ENCODE data around the gene URB1. TPM values are rescaled to one million over a fixed set of nuclear protein-coding genes. Genes with fewer than 3 reads are reported as not detected.

The URB1 gene
- total and polyA plus RNA-seq, 9 of the 15 experiments (the other 6 are each of a cell fraction or from before 2014, with no cell fraction given), result 0.97 to 53.6 (median 21.5) TPM

- H3K27me3 ChIP-seq (ENCODE audit: control insufficient read depth in 2 of 2, insufficient read depth in 2 of 2, low read length in 2 of 2), result no peaks in the 10 kb centered on the region
- no TSS peak for BruUV-seq (replicated peaks)
- no peak overlapping the region for H3K4me3 ChIP-seq
- no peaks in the 10 kb centered on the region for H3K9me3 ChIP-seq (replicated peaks; ENCODE audit: control insufficient read depth, insufficient read depth, low read depth, low read length)
- WGBS (ENCODE audit: insufficient coverage, low coverage, missing lambda C conversion rate), result 88% methylated on average over 1 of the region's 1 CpG
- H3K36me3 ChIP-seq (ENCODE audit: control insufficient read depth, insufficient read depth, low read length), result peaks cover 99% of the 10 kb centered on the region
- ChIA-PET CTCF (ENCODE audit: low intra/inter-chr PET ratio) (no interaction called here), POLR2A (no interaction called here)
- no peaks in the 10 kb centered on the region for H3K4me1 ChIP-seq (replicated peaks in 1 of 2; ENCODE audit: control insufficient read depth in 2 of 2, insufficient read depth in 2 of 2, low read length in 2 of 2)
- no peak overlapping the region for H3K9ac ChIP-seq (ENCODE audit: insufficient read depth in 1 of 2, low read depth in 2 of 2, low read length in 2 of 2)
- H4K20me1 ChIP-seq (replicated peaks; ENCODE audit: control insufficient read depth, insufficient read depth, low read length), result 0 out of 2 replicates have a peak, but pooled peaks cover 4% of the 10 kb centered on the region
- FAIRE-seq, result no peak
- DNase-seq (ENCODE audit: extremely low read depth in 1 of 4, low spot score in 3 of 4), result no peak
- H3K9me1 ChIP-seq (ENCODE audit: control insufficient read depth, insufficient read depth, low read length), result no peaks in the 10 kb centered on the region
- H3K79me2 ChIP-seq (ENCODE audit: control insufficient read depth, insufficient read depth, low read length), result no peaks in the 10 kb centered on the region
- ATAC-seq, result no peak
- no peak overlapping the region for H2AFZ ChIP-seq (ENCODE audit: low read depth, low read length)
- TF ChIP-seq HDGF (IDR thresholded peaks at IDR 0.05), result no peak
- TF ChIP-seq RAD51 (IDR thresholded peaks at IDR 0.05; ENCODE audit: borderline replicate concordance, low read depth), result no peak
- TF ChIP-seq ZEB2 (IDR thresholded peaks at IDR 0.05), result no peak
- no peak for TF ChIP-seq ZNF174 (CRISPR knock-in tag; IDR thresholded peaks at IDR 0.05)
- TF ChIP-seq ARID2 (IDR thresholded peaks at IDR 0.05), result no peak
- no peak for TF ChIP-seq EHMT2 (IDR thresholded peaks at IDR 0.05)
- TF ChIP-seq SMAD3 (CRISPR knock-in tag; conservative IDR thresholded peaks at IDR 0.05), result no peak
- H3K27ac ChIP-seq (ENCODE audit: extremely low read depth, low read depth, low read length), result no peak overlapping the region
- H3K4me2 ChIP-seq (ENCODE audit: insufficient read depth, low read length), result no peak overlapping the region
- in situ Hi-C loops (cut with MboI) (no loop called here), intact Hi-C loops (cut with micrococcal nuclease) (no loop called here)
Observed at GRCh38 chr21:32367158-32367557, 25.7 kb downstream of the URB1 start.

- H2AFZ ChIP-seq (ENCODE audit: low read depth, low read length), result no peak overlapping the region
- TF ChIP-seq IRF1 (CRISPR knock-in tag; IDR thresholded peaks at IDR 0.05; ENCODE audit: borderline replicate concordance) (no peak), MAFG (tag; conservative IDR thresholded peaks at IDR 0.05) (no peak), ZNF707 (CRISPR knock-in tag; conservative IDR thresholded peaks at IDR 0.05) (no peak)
- H3K27ac ChIP-seq (ENCODE audit: extremely low read depth, low read depth, low read length), result no peak overlapping the region
- H3K4me3 ChIP-seq, result no peak overlapping the region
- H3K79me2 ChIP-seq (ENCODE audit: control insufficient read depth, insufficient read depth, low read length), result no peaks in the 10 kb centered on the region
- BruUV-seq (replicated peaks), result no TSS peak
- ATAC-seq (no peak), DNase-seq (ENCODE audit: extremely low read depth in 1 of 4, low spot score in 3 of 4) (no peak), FAIRE-seq (no peak)
- ChIA-PET CTCF (ENCODE audit: low intra/inter-chr PET ratio) (interaction anchor here (0.6 kb wide), 1 partner anchor 235 kb away, joined by 3 read pairs; no protein-coding TSS in a partner anchor), POLR2A (interaction anchor here (1.1 kb wide), 1 partner anchor 27 kb away, joined by 3 read pairs; no protein-coding TSS in a partner anchor)
- no peaks in the 10 kb centered on the region for H3K27me3 ChIP-seq (ENCODE audit: control insufficient read depth in 2 of 2, insufficient read depth in 2 of 2, low read length in 2 of 2)
- in situ Hi-C loops (cut with MboI), result no loop called here
- no peak overlapping the region for H3K9ac ChIP-seq (ENCODE audit: insufficient read depth in 1 of 2, low read depth in 2 of 2, low read length in 2 of 2)
- H3K9me3 ChIP-seq (replicated peaks; ENCODE audit: control insufficient read depth, insufficient read depth, low read depth, low read length), result no peaks in the 10 kb centered on the region
- 88% methylated on average over 4 of the region's 4 CpGs for WGBS (ENCODE audit: insufficient coverage, low coverage, missing lambda C conversion rate)
- no peaks in the 10 kb centered on the region for H3K9me1 ChIP-seq (ENCODE audit: control insufficient read depth, insufficient read depth, low read length)
- H3K4me1 ChIP-seq (replicated peaks in 1 of 2; ENCODE audit: control insufficient read depth in 2 of 2, insufficient read depth in 2 of 2, low read length in 2 of 2), result no peaks in the 10 kb centered on the region
- H4K20me1 ChIP-seq (replicated peaks; ENCODE audit: control insufficient read depth, insufficient read depth, low read length), result 0 out of 2 replicates have a peak, but pooled peaks cover 4% of the 10 kb centered on the region
- intact Hi-C loops (cut with micrococcal nuclease), result no loop called here
- peaks cover 99% of the 10 kb centered on the region for H3K36me3 ChIP-seq (ENCODE audit: control insufficient read depth, insufficient read depth, low read length)
- no peak overlapping the region for H3K4me2 ChIP-seq (ENCODE audit: insufficient read depth, low read length)
Observed at GRCh38 chr21:32366191-32366590, 26.6 kb downstream of the URB1 start.
